Fibroblast of the aortic adventitia (primary cell): ENCODE measurements around the gene HIGD1B. TPM values are rescaled to one million over a fixed set of nuclear protein-coding genes. Genes with fewer than 3 reads are reported as not detected.

Experiments used
- DNase-seq: peaks from one replicate; pipeline ENCODE4 v3.0.0-alpha.2; 2010; ENCODE audit warnings: low read depth
- H3K4me3 ChIP-seq: 2 replicates; pipeline ENCODE4 v1.5.1; 2011; ENCODE audit warnings: low read depth, mild to moderate bottlenecking, control low read depth, low read length, moderate library complexity
- CTCF ChIP-seq: IDR thresholded peaks from 2 replicates; pipeline ENCODE4 v1.5.1; 2011; ENCODE audit warnings: mild to moderate bottlenecking, low read length, control low read depth, inconsistent platforms; ENCODE audit not compliant: insufficient read depth
- total RNA-seq: library from RNA; depleted of rRNA; stranded (reverse); fragments of >200 nt; gene quantifications from 2 replicates; pipeline ENCODE4 v1.2.3, GENCODE V29; 2012; ENCODE audit warnings: low replicate concordance

HIGD1B gene
- total RNA-seq, 1 donor: not detected

- H3K4me3 ChIP-seq: peak overlapping the region; percentile 78
- DNase-seq: peak; percentile 43
- no peak for TF ChIP-seq CTCF
Observed at GRCh38 chr17:44828919-44829522, 18.7 kb upstream of the HIGD1B start.

GRCh38 chr17:44829523-44830358 is 17.9 kb upstream of the HIGD1B start, which contains the start of gene GJC1:
Gene GJC1, minus strand, starts transcription at chr17:44830287. Its CDS starts 24,470 bp downstream, at chr17:44805817.
- no peak for DNase-seq

GRCh38 chr17:44830359-44831288 is 17.1 kb upstream of the HIGD1B start:
- TF ChIP-seq CTCF: no peak
- peak overlapping the region; percentile 78 for H3K4me3 ChIP-seq
- peak; percentile 45 for DNase-seq

More at GRCh38 chr17:44829523-44830358, 17.9 kb upstream of the HIGD1B start, which contains the start of gene GJC1:
- peak within 1 kb of the TSS; percentile 78 for H3K4me3 ChIP-seq
- TF ChIP-seq CTCF: no peak

- H3K4me3 ChIP-seq: no peak overlapping the region
Observed at GRCh38 chr17:44831371-44831770, 16.3 kb upstream of the HIGD1B start.

GRCh38 chr17:44832805-44833204 is 14.9 kb upstream of the HIGD1B start:
- DNase-seq: no peak
- TF ChIP-seq CTCF: no peak
- no peak overlapping the region for H3K4me3 ChIP-seq

More at GRCh38 chr17:44831371-44831770, 16.3 kb upstream of the HIGD1B start:
- DNase-seq: no peak
- TF ChIP-seq CTCF: no peak

GRCh38 chr17:44837196-44837595 is 10.5 kb upstream of the HIGD1B start:
- no peak for DNase-seq
- TF ChIP-seq CTCF: no peak

More at GRCh38 chr17:44837196-44837595, 10.5 kb upstream of the HIGD1B start:
- H3K4me3 ChIP-seq: no peak overlapping the region
